ENCODE measurements around the gene CYSLTR1. TPM values are rescaled to one million over a fixed set of nuclear protein-coding genes. Genes with fewer than 3 reads are reported as not detected.

The CYSLTR1 gene
- total RNA-seq: 10 to 100 TPM; 40.4 to 41.8 TPM

GRCh38 chrX:78327370-78328086, at the start of gene CYSLTR1:
TSS of gene CYSLTR1 (minus strand) at chrX:78327611. CDS start at chrX:78273746, 53,865 bp downstream.

Other genes with a start within 250 kb of the CYSLTR1 start
- gene PGK1, start 223.4 kb downstream of the CYSLTR1 start, total RNA-seq: 1,000 to 10,000 TPM in 1 of 2 experiments, 100 to 1,000 TPM in 1; 993 to 1,044 TPM
- gene TAF9B, start 188.0 kb downstream of the CYSLTR1 start, total RNA-seq: 10 to 100 TPM; 18.0 to 19.8 TPM

Measured in activated naive CD4-positive, alpha-beta T cell treated with anti-CD3 and anti-CD28 coated beads, Interleukin-2, amount 10 ng/mL, durations not matched to agents 5 hours and 36 hours (primary cell).